Ovary (tissue), 3 donors: ENCODE results near the gene KMO.

Source experiments
- EP300 ChIP-seq: sonication (generic); formaldehyde crosslinking; IDR thresholded peaks from one replicate; pipeline ENCODE4 v1.6.1; 2017; ENCODE audit warnings: antibody characterized with exemption
- POLR2A ChIP-seq: fragments of 450-650 bp; IDR thresholded peaks from one replicate; pipeline ENCODE4 v1.6.1; 2017; ENCODE audit warnings: antibody characterized with exemption, mild to moderate bottlenecking, moderate library complexity
- TF ChIP-seq, protein P1 (sequence below), 3 donors: fragments of 450-650 bp in 2 of 3; fragments of 200-600 bp in 1 of 3; IDR thresholded peaks; one replicate each; pipeline versions ENCODE4 v1.5.1 to v1.8.0; 2016 to 2022; ENCODE audit warnings: antibody characterized with exemption in 3 of 3, mild to moderate bottlenecking in 1 of 3
- donor health status: DM: no; HTN: no; CAD: no.

GRCh38 chr1:241638099-241638682 lies 106.0 kb downstream of the KMO start:
- TF ChIP-seq POLR2A, result no peak
- TF ChIP-seq, protein P1, sequence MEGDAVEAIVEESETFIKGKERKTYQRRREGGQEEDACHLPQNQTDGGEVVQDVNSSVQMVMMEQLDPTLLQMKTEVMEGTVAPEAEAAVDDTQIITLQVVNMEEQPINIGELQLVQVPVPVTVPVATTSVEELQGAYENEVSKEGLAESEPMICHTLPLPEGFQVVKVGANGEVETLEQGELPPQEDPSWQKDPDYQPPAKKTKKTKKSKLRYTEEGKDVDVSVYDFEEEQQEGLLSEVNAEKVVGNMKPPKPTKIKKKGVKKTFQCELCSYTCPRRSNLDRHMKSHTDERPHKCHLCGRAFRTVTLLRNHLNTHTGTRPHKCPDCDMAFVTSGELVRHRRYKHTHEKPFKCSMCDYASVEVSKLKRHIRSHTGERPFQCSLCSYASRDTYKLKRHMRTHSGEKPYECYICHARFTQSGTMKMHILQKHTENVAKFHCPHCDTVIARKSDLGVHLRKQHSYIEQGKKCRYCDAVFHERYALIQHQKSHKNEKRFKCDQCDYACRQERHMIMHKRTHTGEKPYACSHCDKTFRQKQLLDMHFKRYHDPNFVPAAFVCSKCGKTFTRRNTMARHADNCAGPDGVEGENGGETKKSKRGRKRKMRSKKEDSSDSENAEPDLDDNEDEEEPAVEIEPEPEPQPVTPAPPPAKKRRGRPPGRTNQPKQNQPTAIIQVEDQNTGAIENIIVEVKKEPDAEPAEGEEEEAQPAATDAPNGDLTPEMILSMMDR (IDR thresholded peaks at IDR 0.05), result no peak
- TF ChIP-seq EP300, result no peak
